GM18517 (cell line): ENCODE measurements around the gene KRT77.

Experiments
- ATAC-seq: cut with Tn5 transposase; IDR thresholded peaks from one replicate; pipeline ENCODE4 v1.9.1; 2021; ENCODE audit warnings: mild to moderate bottlenecking, moderate library complexity; ENCODE audit not compliant: unreplicated experiment

Gene KRT77

GRCh38 chr12:52693261-52693660, 10.1 kb downstream of the KRT77 start:
- no peak for ATAC-seq

GRCh38 chr12:52692254-52692653, 11.1 kb downstream of the KRT77 start:
- no peak for ATAC-seq

GRCh38 chr12:52691841-52692150, 11.5 kb downstream of the KRT77 start:
- no peak for ATAC-seq

- ATAC-seq, result no peak
Measured at GRCh38 chr12:52691076-52691840, 12.1 kb downstream of the KRT77 start.

- no peak for ATAC-seq
Measured at GRCh38 chr12:52690351-52691075, 12.8 kb downstream of the KRT77 start.

- ATAC-seq, result no peak
Measured at GRCh38 chr12:52689936-52690335, 13.4 kb downstream of the KRT77 start.

GRCh38 chr12:52689239-52689638, 14.1 kb downstream of the KRT77 start:
- no peak for ATAC-seq

- ATAC-seq, result no peak
Measured at GRCh38 chr12:52688481-52688880, 14.8 kb downstream of the KRT77 start.

GRCh38 chr12:52687497-52688385, 15.6 kb downstream of the KRT77 start:
- ATAC-seq, result no peak

- ATAC-seq, result no peak
Measured at GRCh38 chr12:52686756-52687487, 16.4 kb downstream of the KRT77 start.

- no peak for ATAC-seq
Measured at GRCh38 chr12:52686063-52686462, 17.3 kb downstream of the KRT77 start.

- ATAC-seq, result no peak
Measured at GRCh38 chr12:52685406-52685890, 17.9 kb downstream of the KRT77 start.

- ATAC-seq, result no peak
Measured at GRCh38 chr12:52684431-52684830, 18.9 kb downstream of the KRT77 start.

GRCh38 chr12:52683575-52684300, 19.6 kb downstream of the KRT77 start:
- ATAC-seq, result no peak

- no peak for ATAC-seq
Measured at GRCh38 chr12:52682938-52683574, 20.3 kb downstream of the KRT77 start.

- ATAC-seq, result no peak
Measured at GRCh38 chr12:52682381-52682660, 21.0 kb downstream of the KRT77 start.

GRCh38 chr12:52681526-52682380, 21.6 kb downstream of the KRT77 start:
- no peak for ATAC-seq

- ATAC-seq, result no peak
Measured at GRCh38 chr12:52680363-52680762, 23.0 kb downstream of the KRT77 start, which contains the start of gene KRT1. KRT1 (minus strand) TSS chr12:52680407; CDS start chr12:52680348, 59 bp downstream.

- no peak for ATAC-seq
Measured at GRCh38 chr12:52679875-52680274, 23.4 kb downstream of the KRT77 start.
